ENCODE measurements around the gene KAZN.

Gene KAZN

GRCh38 chr1:14590411-14591180 is 7.9 kb upstream of the KAZN start:
- no peak for DNase-seq

GRCh38 chr1:14591600-14591999 is 6.9 kb upstream of the KAZN start:
- DNase-seq = no peak

GRCh38 chr1:14592004-14592631 is 6.4 kb upstream of the KAZN start:
- no peak for DNase-seq

GRCh38 chr1:14593302-14593701 is 5.2 kb upstream of the KAZN start:
- DNase-seq = no peak

GRCh38 chr1:14594045-14594444 is 4.4 kb upstream of the KAZN start:
- no peak for DNase-seq

- no peak for DNase-seq
Observed at GRCh38 chr1:14596591-14596990, 1.9 kb upstream of the KAZN start.

GRCh38 chr1:14597343-14598006 is 1.0 kb upstream of the KAZN start:
- no peak for DNase-seq

- DNase-seq = no peak
Observed at GRCh38 chr1:14598007-14598497, 433 bp upstream of the KAZN start.

- no peak for DNase-seq
Observed at GRCh38 chr1:14599183-14599791, 802 bp downstream of the KAZN start.

- no peak for DNase-seq
Observed at GRCh38 chr1:14599800-14600199, 1.3 kb downstream of the KAZN start.

- no peak for DNase-seq
Observed at GRCh38 chr1:14600405-14601112, 2.1 kb downstream of the KAZN start.

GRCh38 chr1:14602136-14602535 is 3.7 kb downstream of the KAZN start:
- no peak for DNase-seq

- DNase-seq = no peak
Observed at GRCh38 chr1:14603645-14604044, 5.2 kb downstream of the KAZN start.

- DNase-seq = no peak
Observed at GRCh38 chr1:14604414-14604813, 5.9 kb downstream of the KAZN start.

GRCh38 chr1:14605945-14606344 is 7.5 kb downstream of the KAZN start:
- DNase-seq = no peak

- DNase-seq = no peak
Observed at GRCh38 chr1:14606632-14607031, 8.1 kb downstream of the KAZN start.

- DNase-seq = no peak
Observed at GRCh38 chr1:14607295-14607694, 8.8 kb downstream of the KAZN start.

- DNase-seq = no peak
Observed at GRCh38 chr1:14608308-14608707, 9.8 kb downstream of the KAZN start.

- DNase-seq = no peak
Observed at GRCh38 chr1:14610761-14611160, 12.3 kb downstream of the KAZN start.

- no peak for DNase-seq
Observed at GRCh38 chr1:14611792-14612191, 13.3 kb downstream of the KAZN start.

GRCh38 chr1:14612256-14612655 is 13.8 kb downstream of the KAZN start:
- no peak for DNase-seq

GRCh38 chr1:14613926-14614325 is 15.4 kb downstream of the KAZN start:
- no peak for DNase-seq

- DNase-seq = no peak
Observed at GRCh38 chr1:14614341-14614740, 15.9 kb downstream of the KAZN start.
